DOHH2 (cell line): ENCODE measurements around the gene KIAA1671.

Experiments used
- H3F3A ChIP-seq: fragments of 200-600 bp; sonication (generic), shearing (Covaris generic); 2 replicates; pipeline ENCODE4 v1.6.0; 2016; ENCODE audit warnings: antibody characterized with exemption, mild to moderate bottlenecking; ENCODE audit not compliant: control insufficient read depth, insufficient read depth
- H3K27ac ChIP-seq: fragments of 200-600 bp; sonication (generic); 2 replicates; pipeline ENCODE4 v1.5.1; 2014; ENCODE audit warnings: low read depth, mild to moderate bottlenecking, low read length, moderate library complexity
- H3K27me3 ChIP-seq: fragments of 200-600 bp; sonication (generic); 2 replicates; pipeline ENCODE4 v1.6.1; 2014; ENCODE audit warnings: mild to moderate bottlenecking, low read length, mixed read lengths; ENCODE audit not compliant: control insufficient read depth
- H3K36me3 ChIP-seq: fragments of 200-600 bp; sonication (generic); 2 replicates; pipeline ENCODE4 v1.6.1; 2014; ENCODE audit warnings: mild to moderate bottlenecking, low read length, moderate library complexity, mixed read lengths; ENCODE audit not compliant: control insufficient read depth
- H3K4me1 ChIP-seq: fragments of 200-600 bp; sonication (generic); 2 replicates; pipeline ENCODE4 v1.6.1; 2014; ENCODE audit warnings: mild to moderate bottlenecking, low read length, mixed read lengths; ENCODE audit not compliant: control insufficient read depth
- H3K4me2 ChIP-seq: fragments of 200-600 bp; sonication (generic); 2 replicates; pipeline ENCODE4 v1.6.0; 2014; ENCODE audit warnings: mild to moderate bottlenecking, low read length, moderate library complexity
- H3K4me3 ChIP-seq: fragments of 200-600 bp; sonication (generic); 2 replicates; pipeline ENCODE4 v1.5.1; 2014; ENCODE audit warnings: mild to moderate bottlenecking, low read length, mixed read lengths
- H3K79me2 ChIP-seq: fragments of 200-600 bp; sonication (generic); 2 replicates; pipeline ENCODE4 v1.6.1; 2014; ENCODE audit warnings: mild to moderate bottlenecking, low read length, mixed read lengths; ENCODE audit not compliant: control insufficient read depth
- H3K9me2 ChIP-seq: fragments of 200-600 bp; sonication (generic); replicated peaks from 2 replicates; pipeline ENCODE4 v1.6.1; 2014; ENCODE audit warnings: mild to moderate bottlenecking, low read length, mixed read lengths; ENCODE audit not compliant: control insufficient read depth
- H3K9me3 ChIP-seq: fragments of 200-600 bp; sonication (generic); 2 replicates; pipeline ENCODE4 v1.6.1; 2014; ENCODE audit warnings: antibody characterized with exemption, low read length, mixed read lengths; ENCODE audit not compliant: control insufficient read depth, insufficient read depth
- H4K20me1 ChIP-seq: fragments of 200-600 bp; sonication (generic); 2 replicates; pipeline ENCODE4 v1.6.0; 2014; ENCODE audit warnings: low read depth, mild to moderate bottlenecking, antibody characterized with exemption, low read length, moderate library complexity; ENCODE audit not compliant: control insufficient read depth, insufficient read depth
- CTCF ChIP-seq: fragments of 200-600 bp; sonication (generic); IDR thresholded peaks from one replicate; pipeline ENCODE4 v1.5.1; 2014; ENCODE audit warnings: antibody characterized with exemption, mild to moderate bottlenecking, low read depth, low read length; ENCODE audit not compliant: poor library complexity, severe bottlenecking
- EZH2phosphoT487 ChIP-seq: fragments of 200-600 bp; sonication (generic); IDR thresholded peaks from 2 replicates; pipeline ENCODE4 v1.6.1; 2017; ENCODE audit warnings: borderline replicate concordance, mild to moderate bottlenecking, antibody characterized with exemption, low read length, moderate library complexity, mixed read lengths

Gene KIAA1671

DNA sequence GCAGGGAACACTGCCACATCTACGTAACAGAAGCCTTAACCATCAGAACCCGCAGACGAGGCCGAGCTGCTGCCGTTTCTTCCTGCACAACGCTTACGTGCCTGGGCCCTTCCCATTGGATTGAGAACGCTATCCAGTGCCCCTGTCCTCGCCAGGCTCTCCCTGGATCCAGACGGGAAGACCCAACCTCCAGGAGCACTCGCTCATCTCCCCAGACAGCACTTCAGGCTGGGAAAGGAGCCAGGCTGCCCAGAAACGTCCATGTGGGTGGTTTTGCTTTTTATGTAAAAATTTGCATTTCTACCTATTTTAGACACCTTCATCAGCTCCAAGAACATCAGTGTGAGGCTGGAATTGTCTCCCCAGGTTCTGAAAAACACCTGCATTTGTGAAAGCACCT, 239.9 kb downstream of the KIAA1671 start:
- H3K79me2 ChIP-seq = no peaks in the 10 kb centered on the region
- H3K27ac ChIP-seq = no peak overlapping the region
- no peak for TF ChIP-seq EZH2phosphoT487
- H4K20me1 ChIP-seq = no peaks in the 10 kb centered on the region
- no peak overlapping the region for H3K4me3 ChIP-seq
- no peaks in the 10 kb centered on the region for H3K9me3 ChIP-seq
- no peaks in the 10 kb centered on the region for H3K4me1 ChIP-seq
- H3F3A ChIP-seq = no peaks in the 10 kb centered on the region
- no peaks in the 10 kb centered on the region for H3K9me2 ChIP-seq
- H3K27me3 ChIP-seq = no peaks in the 10 kb centered on the region
- H3K36me3 ChIP-seq = no peaks in the 10 kb centered on the region
- H3K4me2 ChIP-seq = no peak overlapping the region

DNA sequence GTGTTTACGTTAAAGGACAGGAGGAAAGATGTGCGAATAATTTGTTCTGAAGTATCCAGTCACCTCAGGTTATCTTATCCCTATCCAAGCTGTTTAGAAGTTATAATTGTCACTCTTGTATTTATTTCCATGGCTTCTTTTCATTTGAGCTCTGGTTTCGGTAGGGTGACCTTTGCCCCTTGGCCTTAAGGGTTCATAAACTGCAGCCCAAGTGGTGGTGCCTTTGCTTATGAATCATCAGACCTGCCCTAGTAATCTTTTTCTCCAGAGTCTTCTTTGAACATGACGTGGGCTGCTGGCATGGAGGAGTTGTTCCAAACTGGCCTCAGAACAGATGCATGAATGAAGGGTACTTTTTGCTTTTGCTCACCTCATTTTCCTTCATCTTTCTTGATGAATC, 240.6 kb downstream of the KIAA1671 start:
- Histone ChIP-seq H3K27me3 (no peaks in the 10 kb centered on the region), H3F3A (no peaks in the 10 kb centered on the region), H3K9me2 (no peaks in the 10 kb centered on the region), H3K9me3 (no peaks in the 10 kb centered on the region), H3K27ac (no peak overlapping the region), H3K4me3 (no peak overlapping the region), H3K36me3 (no peaks in the 10 kb centered on the region), H3K4me2 (no peak overlapping the region), H4K20me1 (no peaks in the 10 kb centered on the region), H3K79me2 (no peaks in the 10 kb centered on the region), H3K4me1 (no peaks in the 10 kb centered on the region)
- no peak for TF ChIP-seq CTCF
- TF ChIP-seq EZH2phosphoT487 = no peak

DNA sequence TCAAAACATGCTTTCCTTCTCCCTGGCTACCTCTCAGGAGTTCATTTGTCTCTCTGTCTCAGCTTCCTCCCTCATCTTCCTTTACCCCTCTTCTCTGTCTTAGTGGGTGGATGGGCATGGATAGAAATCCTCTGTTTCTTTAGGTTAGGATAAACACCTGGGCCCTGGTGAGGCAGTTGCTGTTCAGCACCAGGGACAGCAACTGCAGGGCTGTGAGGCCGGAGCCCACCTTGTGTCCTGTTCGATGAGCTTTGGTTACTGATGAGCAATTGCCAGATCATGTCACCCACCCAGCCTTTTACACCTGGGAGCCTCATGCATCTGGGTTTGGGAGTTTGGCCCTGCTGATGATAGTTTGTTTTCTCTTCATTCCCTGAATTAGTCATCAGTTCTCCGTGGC, 241.0 kb downstream of the KIAA1671 start:
- Histone ChIP-seq H3K27me3 (no peaks in the 10 kb centered on the region), H3K9me3 (no peaks in the 10 kb centered on the region), H3K4me3 (no peak overlapping the region), H3K36me3 (no peaks in the 10 kb centered on the region), H3K9me2 (no peaks in the 10 kb centered on the region), H3K4me2 (no peak overlapping the region), H3K27ac (no peak overlapping the region), H4K20me1 (no peaks in the 10 kb centered on the region), H3F3A (no peaks in the 10 kb centered on the region), H3K4me1 (no peaks in the 10 kb centered on the region), H3K79me2 (no peaks in the 10 kb centered on the region)
- TF ChIP-seq CTCF (no peak), EZH2phosphoT487 (no peak)

- Histone ChIP-seq H3K27me3 (no peaks in the 10 kb centered on the region), H3K27ac (no peak overlapping the region), H3F3A (no peaks in the 10 kb centered on the region), H3K4me1 (no peaks in the 10 kb centered on the region), H3K9me3 (no peaks in the 10 kb centered on the region), H3K9me2 (no peaks in the 10 kb centered on the region), H3K36me3 (no peaks in the 10 kb centered on the region), H3K79me2 (no peaks in the 10 kb centered on the region), H3K4me3 (no peak overlapping the region), H3K4me2 (no peak overlapping the region), H4K20me1 (no peaks in the 10 kb centered on the region)
- TF ChIP-seq CTCF = no peak
- TF ChIP-seq EZH2phosphoT487 = no peak
Measured at GRCh38 chr22:25196326-25196725, 243.8 kb downstream of the KIAA1671 start.
